Hepatocyte (in vitro differentiated cells): ENCODE data around the gene GSS. TPM values are rescaled to one million over a fixed set of nuclear protein-coding genes. Genes with fewer than 3 reads are reported as not detected.

Experiments used
- DNase-seq: peaks from one replicate; pipeline ENCODE4 v3.0.0-alpha.2; 2016; ENCODE audit warnings: low spot score
- H2AFZ ChIP-seq: fragments of 200-600 bp; sonication (generic); 2 replicates; pipeline ENCODE4 v1.6.0; 2016; ENCODE audit warnings: antibody characterized with exemption, mild to moderate bottlenecking
- H3K27ac ChIP-seq: fragments of 200-600 bp; sonication (generic); 2 replicates; pipeline ENCODE4 v1.5.1; 2016; ENCODE audit warnings: mild to moderate bottlenecking
- H3K27me3 ChIP-seq: fragments of 200-600 bp; sonication (generic); 2 replicates; pipeline ENCODE4 v1.6.1; 2016
- H3K36me3 ChIP-seq: fragments of 200-600 bp; sonication (generic); replicated peaks from 2 replicates; pipeline ENCODE4 v1.5.1; 2016; ENCODE audit warnings: low read depth; ENCODE audit not compliant: insufficient read depth
- H3K4me1 ChIP-seq: fragments of 200-600 bp; sonication (generic); 2 replicates; pipeline ENCODE4 v1.5.1; 2016; ENCODE audit warnings: mild to moderate bottlenecking, moderate library complexity; ENCODE audit not compliant: insufficient read depth
- H3K4me2 ChIP-seq: fragments of 200-600 bp; sonication (generic); 2 replicates; pipeline ENCODE4 v1.6.0; 2016
- H3K4me3 ChIP-seq: fragments of 200-600 bp; sonication (generic); 2 replicates; pipeline ENCODE4 v1.5.1; 2016; ENCODE audit warnings: mild to moderate bottlenecking
- H3K79me2 ChIP-seq: fragments of 200-600 bp; sonication (generic); 2 replicates; pipeline ENCODE4 v1.6.0; 2017; ENCODE audit warnings: mild to moderate bottlenecking
- H3K9me2 ChIP-seq: fragments of 200-600 bp; sonication (generic); replicated peaks from 2 replicates; pipeline ENCODE4 v1.6.0; 2017; ENCODE audit warnings: mild to moderate bottlenecking; ENCODE audit not compliant: insufficient read depth
- H3K9me3 ChIP-seq: fragments of 200-600 bp; sonication (generic); 2 replicates; pipeline ENCODE4 v1.5.1; 2016; ENCODE audit warnings: low read depth, mild to moderate bottlenecking
- H4K20me1 ChIP-seq: fragments of 200-600 bp; sonication (generic); 2 replicates; pipeline ENCODE4 v1.6.0; 2016; ENCODE audit warnings: mild to moderate bottlenecking; ENCODE audit not compliant: insufficient read depth, poor library complexity, severe bottlenecking
- CTCF ChIP-seq: fragments of 200-600 bp; sonication (generic); IDR thresholded peaks from 2 replicates; pipeline ENCODE4 v1.5.1; 2016; ENCODE audit warnings: antibody characterized with exemption, mild to moderate bottlenecking; ENCODE audit not compliant: poor library complexity
- EZH2 ChIP-seq: fragments of 200-600 bp; sonication (generic); IDR thresholded peaks from 2 replicates; pipeline ENCODE4 v1.6.1; 2016; ENCODE audit warnings: antibody characterized with exemption, mild to moderate bottlenecking, borderline replicate concordance
- EZH2phosphoT487 ChIP-seq: fragments of 200-600 bp; sonication (generic); IDR thresholded peaks from one replicate; pipeline ENCODE4 v1.6.1; 2018; ENCODE audit warnings: antibody characterized with exemption, mild to moderate bottlenecking, low read depth, moderate library complexity; ENCODE audit not compliant: unreplicated experiment, severe bottlenecking
- WGBS: methylation state at CpG from one replicate; pipeline ENCODE4 v1.1.6; 2016; ENCODE audit warnings: low lambda C conversion rate; ENCODE audit errors: missing lambda C conversion rate; 5-methylcytosine and 5-hydroxymethylcytosine counted together
- polyA plus RNA-seq: library from polyadenylated mRNA; unstranded; fragments of >200 nt; fragmentation: Nextera tagmentation; extraction: Ambion mirVana; gene quantifications from 2 replicates; pipeline ENCODE4 v1.2.1, GENCODE V29; 2016
- total RNA-seq: library from RNA; depleted of rRNA; stranded (reverse); fragments of >200 nt; gene quantifications from 2 replicates; pipeline ENCODE4 v1.2.3, GENCODE V29; 2014

GSS gene
- total and polyA plus RNA-seq, 2 experiments from 2014 or later = 45.2 to 46.2 TPM

DNA sequence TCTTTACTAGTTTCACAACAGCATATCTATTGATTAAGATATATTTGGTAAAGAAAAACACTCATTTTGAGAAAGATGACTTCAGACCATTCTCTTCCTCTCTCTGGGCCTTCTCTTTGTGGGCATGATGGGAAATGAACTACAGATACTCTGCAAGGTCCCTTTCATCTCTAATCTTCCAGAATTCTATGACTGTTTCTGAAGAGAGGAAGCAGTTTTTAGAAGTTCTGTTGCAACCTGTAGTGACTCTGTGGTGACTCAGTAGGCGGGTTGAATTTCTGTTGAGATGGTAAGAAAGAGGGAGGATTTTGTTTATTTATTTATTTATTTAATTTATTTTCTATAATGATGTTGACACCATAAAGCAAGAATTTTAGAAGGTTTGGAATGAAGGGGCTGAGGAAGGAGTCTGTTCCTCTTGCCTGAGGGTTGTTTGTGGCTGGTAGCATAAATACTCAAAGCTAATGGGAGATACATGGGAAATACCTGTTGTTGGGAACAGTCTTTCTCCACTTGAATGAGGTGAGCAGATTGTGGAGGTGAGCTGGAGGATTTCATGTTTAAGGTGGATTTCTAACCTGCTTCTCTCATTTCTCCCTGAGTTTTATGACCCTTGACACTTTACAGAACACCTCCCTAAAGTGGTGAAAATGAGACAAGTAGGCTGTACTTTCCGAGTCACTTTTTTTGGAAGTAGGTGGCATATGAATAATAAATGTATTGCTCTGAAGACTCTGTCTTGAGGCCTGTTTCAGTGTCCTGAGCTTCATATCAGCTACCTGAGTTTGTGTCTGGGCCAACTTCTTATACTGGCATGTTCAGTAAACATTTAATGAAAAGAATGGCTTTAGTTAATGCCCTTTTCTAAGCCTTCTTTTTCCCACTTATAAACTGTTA, 64.2 kb downstream of the GSS start:
- 87% methylated on average over 2 of the region's 2 CpGs for WGBS
- H3K4me1 ChIP-seq = peaks cover 8% of the 10 kb centered on the region
- DNase-seq = no peak

DNA sequence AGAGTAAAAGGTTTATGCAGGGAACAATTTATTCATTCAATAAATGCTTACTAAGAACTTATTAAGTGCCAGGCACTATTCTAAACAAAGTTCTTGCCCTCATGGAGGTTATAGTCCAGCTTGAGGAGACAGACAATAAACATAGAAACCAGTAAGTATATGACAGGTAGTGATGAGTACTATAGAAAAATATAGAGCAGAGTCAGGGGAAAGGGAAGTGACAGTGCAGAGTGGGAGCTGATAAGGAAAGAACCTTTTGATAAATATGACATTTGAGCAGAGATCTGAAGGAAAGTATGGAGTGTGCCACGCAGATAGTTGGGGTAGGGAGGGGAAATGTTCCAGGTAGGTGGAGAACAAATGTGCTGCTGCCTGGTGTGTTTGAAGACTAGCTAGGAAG, 67.1 kb downstream of the GSS start:
- DNase-seq = no peak
- H2AFZ ChIP-seq = no peak overlapping the region
- no peaks in the 10 kb centered on the region for H3K9me3 ChIP-seq
- no peak for TF ChIP-seq EZH2
- no peak for TF ChIP-seq CTCF
- no peak for TF ChIP-seq EZH2phosphoT487
- H3K9me2 ChIP-seq = no peaks in the 10 kb centered on the region
- no peak overlapping the region for H3K27ac ChIP-seq
- no peaks in the 10 kb centered on the region for H3K27me3 ChIP-seq
- H3K36me3 ChIP-seq = no peaks in the 10 kb centered on the region
- peaks cover 10% of the 10 kb centered on the region for H3K79me2 ChIP-seq
- H3K4me3 ChIP-seq = no peak overlapping the region
- 85% methylated on average over 1 of the region's 1 CpG for WGBS
- no peaks in the 10 kb centered on the region for H4K20me1 ChIP-seq
- H3K4me1 ChIP-seq = no peaks in the 10 kb centered on the region
- H3K4me2 ChIP-seq = no peak overlapping the region

More for the DNA sequence above, 64.2 kb downstream of the GSS start:
- Histone ChIP-seq H3K79me2 (peaks cover 10% of the 10 kb centered on the region), H3K27me3 (no peaks in the 10 kb centered on the region), H2AFZ (no peak overlapping the region), H3K27ac (no peak overlapping the region), H4K20me1 (no peaks in the 10 kb centered on the region), H3K36me3 (no peaks in the 10 kb centered on the region), H3K9me3 (no peaks in the 10 kb centered on the region), H3K4me2 (no peak overlapping the region), H3K9me2 (no peaks in the 10 kb centered on the region), H3K4me3 (no peak overlapping the region)
- TF ChIP-seq EZH2phosphoT487 (no peak), CTCF (no peak), EZH2 (no peak)

DNA sequence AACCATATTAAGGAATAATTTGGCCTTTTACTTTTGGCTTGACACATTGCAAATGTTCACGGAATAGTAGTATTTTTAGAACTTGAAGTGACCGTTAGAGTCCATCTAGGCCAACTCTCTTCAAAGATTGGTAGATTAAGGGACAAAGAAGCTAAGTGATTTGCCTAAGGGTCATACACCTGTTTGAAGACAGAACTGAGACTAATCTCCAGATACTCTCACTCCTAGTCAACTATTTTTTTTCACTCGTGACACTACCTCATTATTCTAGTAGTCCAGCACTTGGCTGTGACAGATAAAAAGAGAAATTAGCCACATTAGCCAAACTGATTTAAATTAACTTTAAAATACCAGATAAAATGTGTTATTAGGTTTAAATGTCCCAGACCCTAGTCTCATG, 68.6 kb downstream of the GSS start:
- WGBS = 54% methylated on average over 3 of the region's 3 CpGs
- Histone ChIP-seq H2AFZ (no peak overlapping the region), H3K36me3 (no peaks in the 10 kb centered on the region), H3K9me3 (no peaks in the 10 kb centered on the region), H3K9me2 (no peaks in the 10 kb centered on the region), H3K4me3 (no peak overlapping the region), H3K27me3 (no peaks in the 10 kb centered on the region), H4K20me1 (no peaks in the 10 kb centered on the region), H3K4me1 (no peaks in the 10 kb centered on the region), H3K79me2 (peaks cover 4% of the 10 kb centered on the region), H3K4me2 (no peak overlapping the region), H3K27ac (no peak overlapping the region)
- no peak for TF ChIP-seq EZH2
- TF ChIP-seq EZH2phosphoT487 = no peak
- TF ChIP-seq CTCF = no peak
- DNase-seq = no peak
